GM18907 (cell line): ENCODE results near the gene FLT3LG.
"Not testable (repeated sequence)": the region's sequence is repeated elsewhere in the genome, so short reads cannot be mapped to it uniquely, and the experiment has no call there.

Experiments
- ATAC-seq: cut with Tn5 transposase; IDR thresholded peaks from one replicate; pipeline ENCODE4 v1.9.1; 2021; ENCODE audit warnings: mild to moderate bottlenecking, moderate library complexity; ENCODE audit not compliant: unreplicated experiment

Gene FLT3LG

DNA sequence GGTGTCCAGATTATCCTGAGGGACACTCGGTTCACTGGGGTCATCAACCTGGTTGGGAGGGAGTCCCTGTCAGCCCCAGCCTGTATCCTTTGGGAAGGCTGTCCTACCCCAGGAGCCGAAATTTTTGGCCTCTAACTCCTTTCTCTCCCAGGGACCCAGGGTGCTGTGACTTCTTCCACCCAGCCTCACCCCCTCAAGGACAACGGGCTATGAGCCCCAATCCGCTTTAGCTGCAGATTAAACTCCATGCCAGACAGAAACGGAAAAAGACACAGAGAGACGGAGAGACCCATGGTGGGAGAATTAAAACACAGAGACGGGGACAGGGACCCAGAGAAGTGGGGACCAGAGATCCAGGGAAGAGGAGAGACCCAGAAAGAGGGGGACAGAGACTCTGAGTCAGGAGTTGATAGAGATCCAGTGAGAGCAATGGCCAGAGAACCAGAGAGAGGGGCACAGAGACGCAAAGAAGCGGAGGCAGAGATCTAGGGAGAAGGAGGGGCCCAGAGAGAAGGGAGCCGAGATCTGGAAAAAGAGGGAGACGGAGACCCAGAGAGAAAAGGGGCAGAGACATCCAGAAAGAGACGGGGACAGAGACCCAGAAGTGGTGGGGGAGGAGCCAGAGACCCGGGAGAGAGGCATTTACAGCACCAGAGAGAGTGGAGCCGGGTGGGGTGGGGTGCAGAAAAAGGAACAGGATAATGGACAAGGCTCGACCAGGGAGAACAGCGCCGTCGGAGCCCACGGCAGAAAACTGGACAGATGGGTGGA, 33.4 kb upstream of the FLT3LG start:
- no peak for ATAC-seq

DNA sequence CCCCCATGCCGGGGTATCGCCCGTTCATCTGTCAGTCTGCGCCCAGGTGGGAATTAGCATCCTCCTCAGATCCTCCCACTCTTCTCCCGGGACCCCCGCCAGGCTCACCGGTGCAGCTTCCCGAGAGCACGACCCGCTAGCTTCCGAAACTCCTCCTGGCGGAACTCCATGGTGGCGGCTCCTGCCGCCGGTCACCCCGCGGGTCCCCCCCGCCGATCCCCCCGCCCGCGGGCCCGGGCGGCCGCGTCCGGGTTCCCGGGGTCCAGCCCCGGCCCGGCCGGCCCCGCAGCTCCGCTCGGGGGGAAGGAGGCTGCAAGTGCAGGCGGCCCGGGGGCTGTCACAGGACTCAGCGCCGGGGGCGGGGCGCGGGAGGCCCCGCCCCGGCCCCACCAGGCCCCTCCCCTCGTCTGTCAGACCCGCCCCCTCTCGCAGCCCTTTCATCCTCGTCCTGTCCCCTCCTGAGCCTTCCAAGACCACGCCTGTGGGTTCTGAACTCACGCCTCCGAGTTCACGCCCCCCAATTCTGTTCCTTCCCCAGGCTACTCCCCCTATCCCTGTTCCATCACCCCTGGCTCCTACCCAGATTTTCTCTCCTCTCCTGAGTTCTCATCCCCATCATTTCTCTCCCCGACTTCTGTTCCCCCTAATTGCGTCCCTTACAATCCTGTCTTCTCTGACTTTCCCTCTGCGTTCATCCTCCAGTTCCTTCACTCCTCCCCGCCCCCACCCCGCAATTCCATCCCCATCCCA, 32.6 kb upstream of the FLT3LG start, which contains the start of gene SLC17A7:
Gene SLC17A7, minus strand, starts transcription at position 318 of the 750 bp plus-strand sequence. Its CDS starts 148 bp downstream, at position 170.
- ATAC-seq: no peak

DNA sequence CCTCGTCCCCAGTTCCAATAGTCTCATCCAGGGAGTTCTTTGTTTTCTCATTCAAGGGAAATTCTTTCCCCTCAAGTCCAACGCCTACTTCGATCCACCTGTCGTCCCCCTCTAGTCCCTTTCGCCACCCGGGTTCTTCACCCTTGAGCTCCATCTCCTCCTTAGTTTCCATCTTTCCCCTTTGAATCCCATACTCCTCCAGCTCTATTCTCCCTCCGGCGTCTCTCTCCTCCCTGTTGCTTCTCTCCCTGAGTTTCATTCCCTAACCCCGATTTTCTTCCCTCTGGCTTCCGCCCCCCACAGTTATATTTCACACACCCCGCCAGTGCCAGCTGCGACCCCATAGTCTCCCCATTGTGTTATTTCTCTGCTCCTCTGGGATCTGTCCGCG, 32.1 kb upstream of the FLT3LG start:
- ATAC-seq: no peak

DNA sequence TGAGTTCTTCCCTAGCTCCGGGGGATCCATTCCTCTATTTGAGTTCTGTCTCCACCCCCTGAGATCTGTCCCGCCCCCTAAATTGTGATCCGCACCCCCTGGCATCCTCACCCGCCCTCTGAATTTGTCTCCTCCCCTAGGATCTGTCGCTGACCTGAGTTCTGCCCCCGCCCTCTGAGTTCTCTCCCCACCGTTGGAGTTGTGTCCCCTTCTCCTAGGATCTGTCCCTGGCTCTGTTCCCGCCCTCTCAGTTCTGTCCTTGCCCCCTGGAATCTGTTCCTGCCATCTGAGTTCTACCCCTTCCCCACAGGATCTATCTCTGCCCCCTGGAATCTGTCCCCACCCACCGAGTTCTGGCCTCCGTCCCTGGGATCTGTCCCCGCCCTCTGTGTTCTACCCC, 31.7 kb upstream of the FLT3LG start:
- ATAC-seq: no peak

DNA sequence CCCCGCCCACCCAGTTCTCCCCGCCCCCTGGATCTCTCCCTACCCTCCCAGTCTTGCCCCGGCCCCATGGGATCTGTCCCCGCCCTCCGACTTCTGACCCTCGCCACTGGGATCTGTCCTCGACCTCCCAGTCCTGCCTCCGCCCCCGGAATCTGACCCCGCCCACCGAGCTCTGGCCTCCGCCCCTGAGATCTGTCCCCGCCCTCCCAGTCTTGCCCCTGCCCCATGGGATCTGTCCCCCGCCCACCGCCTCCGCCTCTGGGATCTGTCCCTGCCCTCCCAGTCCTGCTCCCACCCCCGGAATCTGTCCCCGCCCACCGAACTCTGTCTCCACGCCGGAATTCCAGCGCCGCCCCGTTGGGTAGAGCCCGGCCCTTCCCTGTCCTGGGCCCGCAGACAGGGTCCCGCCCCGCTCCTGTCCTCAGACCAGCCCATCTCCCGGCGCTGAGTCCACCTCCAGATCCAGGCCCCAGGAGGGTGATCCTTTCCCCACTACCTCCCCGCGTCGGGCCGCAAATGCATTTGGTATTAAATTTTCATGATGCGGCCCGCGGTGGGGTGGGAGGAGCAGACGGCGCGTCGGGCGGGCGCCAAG, 31.1 kb upstream of the FLT3LG start:
- peak; percentile 5 for ATAC-seq

DNA sequence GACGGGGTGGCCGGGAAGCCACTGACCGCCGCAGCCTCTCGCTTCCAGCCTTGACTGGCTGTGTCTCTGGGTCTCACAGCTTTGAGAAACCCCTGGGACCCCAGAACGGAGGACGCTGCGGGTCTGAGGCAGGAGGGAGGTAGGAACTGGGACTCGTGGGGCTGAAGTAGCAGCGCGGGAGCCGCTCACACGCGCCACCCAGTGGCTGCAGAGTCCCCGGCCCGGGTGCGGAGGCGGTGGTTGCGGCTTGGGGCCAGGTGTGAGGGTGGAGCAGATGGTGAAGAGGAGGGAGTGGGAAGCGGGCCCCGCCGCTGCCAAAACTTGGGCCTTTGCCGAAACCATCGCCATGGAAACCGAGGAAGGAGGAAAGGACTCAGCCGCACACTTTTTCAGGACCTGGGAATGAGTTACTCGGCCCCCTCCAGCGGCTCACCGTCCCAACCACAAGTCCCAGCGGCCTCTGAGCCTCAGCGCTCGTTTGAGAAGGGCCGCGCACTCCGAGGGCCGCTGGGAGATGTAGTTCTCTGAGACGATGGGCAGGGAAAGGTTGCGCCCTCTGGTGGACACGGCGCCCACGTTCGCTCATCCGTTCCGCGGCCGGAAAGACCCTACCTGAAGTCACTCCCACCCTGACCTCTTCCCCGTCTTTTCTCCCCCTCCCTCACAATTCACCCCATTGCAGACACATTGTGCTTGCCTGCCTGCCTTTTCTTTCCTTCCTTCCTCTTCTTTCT, 30.5 kb upstream of the FLT3LG start:
- ATAC-seq: peak; percentile 71

DNA sequence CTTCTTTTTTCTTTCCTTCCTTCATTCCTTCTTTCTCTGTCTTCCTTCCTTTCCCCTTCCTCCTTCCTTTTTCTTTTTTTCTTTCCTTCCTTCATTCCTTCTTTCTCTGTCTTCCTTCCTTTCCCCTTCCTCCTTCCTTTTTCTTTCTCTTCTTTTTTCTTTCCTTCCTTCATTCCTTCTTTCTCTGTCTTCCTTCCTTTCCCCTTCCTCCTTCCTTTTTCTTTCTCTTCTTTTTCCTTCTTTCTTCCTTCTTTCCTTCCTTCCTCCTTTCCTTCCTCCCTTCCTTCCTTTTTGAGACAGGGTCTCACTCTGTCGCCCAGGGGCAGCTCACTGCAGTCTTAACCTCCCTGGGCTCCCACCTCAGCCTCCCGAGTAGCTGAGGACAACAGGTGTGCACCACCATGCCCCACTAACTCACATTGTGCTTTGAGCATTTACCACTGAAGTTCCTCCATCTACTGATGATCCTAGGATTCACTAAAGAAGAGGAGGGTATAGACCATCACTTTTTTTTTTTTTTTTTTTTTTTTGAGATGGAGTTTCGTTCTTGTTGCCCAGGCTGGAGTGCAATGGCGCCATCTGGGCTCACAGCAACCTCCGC, 29.8 kb upstream of the FLT3LG start:
- not testable (repeated sequence) for ATAC-seq

DNA sequence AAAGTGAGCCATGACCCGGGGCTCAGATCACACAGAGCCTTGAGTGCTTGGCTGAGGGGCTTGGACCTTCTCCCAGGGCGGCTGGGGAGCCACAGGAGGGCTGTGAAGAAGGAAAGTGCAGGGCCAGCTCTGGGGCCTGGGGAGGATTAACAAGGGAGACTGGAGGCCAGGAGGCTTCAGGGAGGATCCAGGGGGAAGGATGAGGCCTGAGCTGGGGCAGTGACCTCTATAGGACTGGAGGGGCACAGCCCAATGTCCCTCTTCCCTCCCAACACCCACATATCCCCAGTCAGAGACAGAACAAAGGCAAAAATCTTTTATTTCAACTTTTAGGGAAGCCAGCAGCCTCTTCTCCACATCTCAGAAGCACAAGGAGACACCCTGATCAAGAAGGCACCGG, 28.0 kb upstream of the FLT3LG start:
- no peak for ATAC-seq

DNA sequence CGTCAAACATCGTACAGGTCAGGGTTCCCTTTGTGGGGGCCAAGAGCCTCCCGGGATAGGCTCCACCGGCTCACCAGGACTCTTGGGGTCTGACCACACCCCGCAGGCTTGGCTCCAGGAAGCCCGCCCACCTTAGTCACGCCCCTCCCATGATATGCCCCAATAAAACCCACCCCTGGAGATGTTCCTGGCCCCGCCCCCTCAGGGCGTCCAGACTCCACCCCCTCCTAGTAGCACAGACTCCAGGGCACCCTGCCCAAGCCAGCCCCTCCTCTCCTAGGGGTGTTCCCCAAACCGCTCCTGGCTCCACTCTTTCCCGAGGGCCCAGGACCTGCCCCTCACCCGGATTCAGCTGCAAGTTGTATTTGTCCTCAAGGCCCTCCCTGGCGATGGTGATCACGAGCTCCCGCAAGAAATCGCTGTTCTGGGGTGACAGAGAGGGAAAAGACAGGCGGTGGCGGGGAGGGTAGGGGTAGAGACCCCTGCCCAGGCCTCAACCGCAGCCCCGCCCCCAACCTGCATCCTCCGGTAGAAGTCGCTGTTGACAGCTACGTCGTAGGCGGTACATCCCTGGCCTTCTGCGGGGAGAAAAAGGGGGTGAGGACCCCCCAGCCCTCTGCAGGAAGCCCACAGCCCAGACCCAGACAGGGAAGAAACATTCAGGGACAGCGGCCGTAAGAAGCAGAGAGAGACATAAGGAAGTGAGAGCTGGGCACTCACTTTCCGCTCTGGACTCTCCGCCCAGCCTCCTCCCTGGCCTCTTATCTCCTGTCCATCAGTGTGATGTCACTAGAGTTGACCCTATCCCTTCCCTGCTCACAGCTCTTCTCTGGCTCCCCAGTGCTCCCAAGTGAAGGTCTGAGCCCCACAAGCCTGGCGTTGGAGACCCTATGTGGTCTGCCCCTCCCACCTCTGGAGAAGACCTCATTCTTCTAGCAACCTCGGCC, 26.3 kb upstream of the FLT3LG start:
- ATAC-seq: no peak

DNA sequence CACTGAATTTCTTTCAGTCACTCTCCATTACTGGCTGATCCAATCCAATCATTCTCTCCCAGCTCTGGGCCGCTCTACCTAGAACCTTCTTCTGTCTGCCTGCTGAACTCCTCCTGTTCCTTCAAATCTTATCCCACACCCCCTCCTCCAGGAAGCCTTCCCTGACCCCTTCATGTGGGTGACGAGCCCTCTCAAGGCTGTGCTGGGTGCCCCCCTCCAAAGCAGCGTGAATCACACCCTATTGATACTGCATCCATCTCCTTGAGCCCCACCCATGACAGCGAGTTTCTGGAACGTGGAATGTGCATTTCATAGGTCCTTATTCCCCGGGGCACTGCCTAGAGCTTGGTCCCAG, 25.6 kb upstream of the FLT3LG start:
- no peak for ATAC-seq

DNA sequence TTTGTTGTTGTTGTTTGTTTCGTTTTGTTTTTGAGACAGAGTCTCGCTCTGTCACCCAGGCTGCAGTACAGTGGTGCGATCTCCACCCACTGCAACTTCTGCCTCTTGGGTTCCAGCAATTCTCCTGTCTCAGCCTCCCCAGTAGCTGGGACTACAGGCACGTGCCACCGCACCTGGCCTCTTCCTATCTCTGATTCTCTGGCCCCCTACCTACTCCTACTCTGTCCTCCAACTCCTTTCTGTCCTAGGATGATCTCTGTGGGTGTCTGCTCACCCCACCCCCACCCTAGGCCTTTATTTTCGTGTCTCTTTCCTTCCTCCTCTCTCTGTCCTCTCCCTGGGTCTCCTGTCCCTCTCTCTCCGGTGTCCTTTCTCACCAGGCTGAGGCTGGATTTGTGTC, 23.6 kb upstream of the FLT3LG start:
- ATAC-seq: no peak

DNA sequence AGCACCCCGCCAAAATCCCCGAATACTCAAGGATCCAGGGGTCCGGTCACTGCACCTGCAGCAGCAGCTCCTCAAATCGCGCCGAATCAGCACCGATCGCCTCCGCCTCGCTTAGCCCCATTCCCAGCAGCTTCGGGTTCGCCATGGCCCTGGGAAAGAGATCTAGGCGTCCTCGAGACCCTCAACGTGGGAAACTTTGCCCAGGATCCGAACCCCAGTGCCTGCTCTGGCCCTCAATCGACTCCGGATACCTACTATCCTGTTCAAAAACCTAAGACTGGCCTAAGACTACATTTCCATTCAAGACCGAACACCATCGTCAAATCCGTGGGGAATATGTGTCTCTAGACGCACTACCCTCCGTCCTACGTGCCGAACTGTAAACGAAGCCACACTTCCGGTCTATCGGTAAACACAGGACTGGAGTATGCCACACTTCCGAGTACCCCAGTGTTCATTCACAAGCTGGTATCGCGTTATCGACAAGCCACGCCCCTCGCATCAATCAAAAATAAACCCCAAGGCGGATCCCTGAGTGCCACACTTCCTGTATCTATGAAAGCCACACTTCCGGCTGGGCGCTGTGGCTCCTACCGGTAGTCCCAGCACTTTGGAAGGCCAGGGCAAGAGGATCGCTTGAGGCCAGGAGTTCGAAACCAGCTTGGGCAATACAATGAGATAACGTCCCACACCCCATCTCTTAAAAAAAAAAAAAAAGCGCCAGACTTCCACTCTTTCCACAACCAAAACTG, 22.4 kb upstream of the FLT3LG start, which contains the start of gene PIH1D1:
Gene PIH1D1, minus strand, starts transcription at position 385 of the 752 bp plus-strand sequence. Its CDS starts 240 bp downstream, at position 145.
- ATAC-seq: peak; percentile 59

DNA sequence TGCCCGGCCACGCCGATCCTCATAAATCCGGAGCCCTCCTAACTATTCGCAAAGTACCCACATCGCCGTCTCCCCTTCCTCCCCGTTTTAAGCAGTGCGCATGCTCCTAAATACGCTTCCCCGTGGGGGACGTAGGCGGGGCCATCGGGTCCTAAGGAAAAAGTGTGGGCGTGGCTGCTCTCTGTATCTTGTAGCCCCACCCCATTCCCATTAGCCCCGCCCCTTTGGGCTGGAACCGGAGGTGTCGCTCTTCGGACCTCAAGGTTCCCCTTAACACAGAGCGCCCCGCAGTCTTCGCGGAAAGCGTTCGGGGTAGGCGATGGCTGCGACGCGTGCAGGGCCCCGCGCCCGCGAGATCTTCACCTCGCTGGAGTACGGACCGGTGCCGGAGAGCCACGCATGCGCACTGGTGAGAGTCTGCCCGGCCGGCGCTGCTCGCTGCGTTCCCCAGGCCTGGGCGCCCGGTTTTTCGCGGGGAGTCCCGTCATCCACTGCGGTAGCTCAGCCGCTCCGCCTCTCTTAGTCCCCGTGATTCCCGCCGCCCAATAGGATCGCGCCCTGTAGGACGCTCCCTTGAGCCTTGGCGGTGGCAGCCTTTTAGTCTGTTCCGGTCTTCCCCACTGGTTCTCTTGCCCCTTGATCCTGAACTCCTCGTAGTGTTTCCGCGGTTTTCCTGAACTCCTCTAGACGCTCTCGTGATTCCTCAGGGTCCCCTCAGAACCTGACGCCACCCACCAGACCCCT, 20.8 kb upstream of the FLT3LG start, which contains the start of gene ALDH16A1:
Gene ALDH16A1, plus strand, starts transcription at position 213 of the 744 bp plus-strand sequence. Its CDS starts 107 bp downstream, at position 320.
- ATAC-seq: peak; percentile 81

DNA sequence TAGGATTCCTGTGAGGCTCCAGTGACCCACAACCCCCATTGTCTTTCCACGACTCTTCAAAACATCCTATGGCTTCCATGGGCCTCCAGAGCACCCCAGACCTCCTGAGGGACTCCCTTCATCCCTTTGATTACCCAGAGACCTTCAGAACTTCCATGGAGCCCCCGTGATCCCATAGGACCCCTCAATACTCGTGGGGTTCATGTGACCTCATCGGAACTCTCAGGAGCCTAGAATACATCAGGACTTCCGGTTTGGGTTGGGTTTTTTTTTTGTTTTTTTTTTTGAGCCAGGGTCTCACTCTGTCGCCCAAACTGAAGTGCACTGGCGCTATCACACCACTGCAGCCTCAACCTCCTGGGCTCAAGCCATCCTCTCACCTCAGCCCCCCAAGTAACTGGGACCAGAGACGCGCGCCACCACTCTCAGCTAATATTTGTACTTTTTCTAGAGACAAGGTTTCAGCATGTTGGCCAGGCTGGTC, 20.2 kb upstream of the FLT3LG start:
- ATAC-seq: peak; percentile 3

DNA sequence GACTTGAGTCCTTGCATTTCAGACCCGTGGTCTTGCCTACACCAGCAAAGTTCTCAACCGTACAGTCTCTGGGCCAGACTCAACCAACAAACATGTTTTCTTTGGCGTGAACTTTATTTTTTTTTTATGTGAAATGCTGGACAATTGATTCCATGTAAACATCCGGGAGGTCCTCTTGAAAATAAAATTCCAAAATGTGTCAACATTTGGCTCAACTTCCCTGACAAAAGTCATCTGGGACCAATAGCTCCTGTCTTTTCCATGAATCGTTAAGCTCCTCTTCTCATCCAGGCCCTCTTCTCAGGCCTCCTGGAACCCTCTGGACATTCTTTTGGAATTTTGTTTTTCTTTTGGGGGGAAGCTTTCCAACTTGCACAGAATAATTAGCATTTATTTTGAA, 18.2 kb upstream of the FLT3LG start:
- no peak for ATAC-seq

DNA sequence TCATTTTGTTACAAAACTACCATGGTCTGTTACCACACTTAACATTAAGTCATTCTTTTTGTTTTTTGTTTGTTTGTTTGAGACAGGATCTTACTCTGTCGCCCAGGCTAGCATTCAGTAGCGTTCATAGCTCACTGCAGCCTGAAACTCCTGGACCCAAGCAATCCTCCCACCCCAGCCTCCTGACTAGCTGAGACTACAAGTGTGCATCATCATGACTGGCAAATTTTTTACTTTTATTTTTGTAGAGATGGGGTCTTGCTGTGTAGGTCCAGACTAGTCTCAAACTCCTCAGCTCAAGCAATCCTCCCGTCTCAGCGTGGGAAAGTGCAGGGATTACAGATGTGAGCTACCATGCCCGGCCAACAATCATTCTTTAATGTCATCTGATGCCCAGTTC, 17.7 kb upstream of the FLT3LG start:
- no peak for ATAC-seq

DNA sequence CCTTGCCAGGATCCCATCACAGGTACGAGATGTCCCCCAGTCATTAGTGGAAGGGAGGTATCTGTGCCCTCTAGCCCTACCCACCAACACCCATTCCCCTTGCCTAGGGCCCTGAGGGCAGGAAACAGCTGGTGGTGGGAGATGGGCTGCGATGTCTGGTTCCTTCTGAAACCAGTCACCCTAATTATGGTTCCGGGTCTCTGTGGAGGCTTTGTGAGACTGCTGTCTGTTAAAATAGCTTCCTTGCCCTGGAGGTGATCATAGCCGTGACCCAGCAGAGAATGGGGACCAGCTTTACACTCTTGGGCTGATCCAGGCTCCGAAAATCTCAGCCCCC, 15.5 kb upstream of the FLT3LG start:
- no peak for ATAC-seq

DNA sequence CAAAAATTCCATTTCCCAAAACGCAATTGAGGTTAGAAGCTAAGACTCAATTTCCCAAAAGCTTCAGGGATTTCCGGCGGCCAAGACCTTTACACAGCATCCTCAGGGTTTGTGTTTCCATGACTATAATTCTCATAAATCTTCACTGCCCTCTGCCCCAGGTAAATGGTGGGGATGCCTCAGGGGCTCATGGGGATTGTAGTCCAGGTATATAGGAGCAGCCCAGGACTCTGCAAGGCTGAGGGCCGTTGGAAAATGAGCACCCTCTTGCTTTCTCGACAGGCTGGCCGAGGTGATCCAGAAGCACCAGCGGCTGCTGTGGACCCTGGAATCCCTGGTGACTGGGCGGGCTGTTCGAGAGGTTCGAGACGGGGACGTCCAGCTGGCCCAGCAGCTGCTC, 14.6 kb upstream of the FLT3LG start:
- no peak for ATAC-seq
